Stimulated activated CD8-positive, alpha-beta memory T cell treated with anti-CD3 and anti-CD28 coated beads, Interleukin-15, amount 100 ng/mL, for 1 hour (primary cell): ENCODE results near the gene MGARP.
"Not testable (repeated sequence)": the region's sequence is repeated elsewhere in the genome, so short reads cannot be mapped to it uniquely, and the experiment has no call there.

Experiments used
- DNase-seq: peaks from one replicate; pipeline ENCODE4 v3.0.0-alpha.2; 2020; ENCODE audit warnings: low read depth

Gene MGARP

GRCh38 chr4:139295206-139295941 lies 15.3 kb upstream of the MGARP start:
- DNase-seq, result peak; percentile 100

DNA sequence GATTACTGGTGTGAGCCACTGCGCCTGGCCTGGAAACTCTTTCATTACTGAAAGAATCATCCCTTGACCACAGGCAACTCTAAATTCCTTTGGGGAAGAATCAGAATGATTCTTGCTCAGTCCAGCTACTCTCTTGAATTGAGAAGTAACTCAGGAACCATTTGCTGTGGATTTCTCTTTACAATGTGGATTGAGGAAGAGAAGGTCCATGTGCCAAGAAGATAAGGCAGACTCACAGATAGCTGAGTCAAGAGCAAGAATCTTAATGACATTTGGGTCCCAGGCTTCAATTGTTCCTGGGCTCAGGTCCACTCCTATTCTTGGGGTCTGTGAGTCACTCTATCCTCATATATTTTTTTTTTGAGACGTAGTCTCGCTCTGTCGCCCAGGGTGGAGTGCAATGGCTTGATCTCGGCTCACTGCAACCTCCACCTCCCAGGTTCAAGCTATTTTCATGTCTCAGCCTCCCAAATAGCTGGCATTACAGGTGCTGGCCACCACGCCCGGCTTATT lies 6.2 kb upstream of the MGARP start:
- no peak for DNase-seq

GRCh38 chr4:139282721-139283075 lies 2.7 kb upstream of the MGARP start:
- no peak for DNase-seq

GRCh38 chr4:139282065-139282720 lies 2.2 kb upstream of the MGARP start:
- DNase-seq, result no peak

DNA sequence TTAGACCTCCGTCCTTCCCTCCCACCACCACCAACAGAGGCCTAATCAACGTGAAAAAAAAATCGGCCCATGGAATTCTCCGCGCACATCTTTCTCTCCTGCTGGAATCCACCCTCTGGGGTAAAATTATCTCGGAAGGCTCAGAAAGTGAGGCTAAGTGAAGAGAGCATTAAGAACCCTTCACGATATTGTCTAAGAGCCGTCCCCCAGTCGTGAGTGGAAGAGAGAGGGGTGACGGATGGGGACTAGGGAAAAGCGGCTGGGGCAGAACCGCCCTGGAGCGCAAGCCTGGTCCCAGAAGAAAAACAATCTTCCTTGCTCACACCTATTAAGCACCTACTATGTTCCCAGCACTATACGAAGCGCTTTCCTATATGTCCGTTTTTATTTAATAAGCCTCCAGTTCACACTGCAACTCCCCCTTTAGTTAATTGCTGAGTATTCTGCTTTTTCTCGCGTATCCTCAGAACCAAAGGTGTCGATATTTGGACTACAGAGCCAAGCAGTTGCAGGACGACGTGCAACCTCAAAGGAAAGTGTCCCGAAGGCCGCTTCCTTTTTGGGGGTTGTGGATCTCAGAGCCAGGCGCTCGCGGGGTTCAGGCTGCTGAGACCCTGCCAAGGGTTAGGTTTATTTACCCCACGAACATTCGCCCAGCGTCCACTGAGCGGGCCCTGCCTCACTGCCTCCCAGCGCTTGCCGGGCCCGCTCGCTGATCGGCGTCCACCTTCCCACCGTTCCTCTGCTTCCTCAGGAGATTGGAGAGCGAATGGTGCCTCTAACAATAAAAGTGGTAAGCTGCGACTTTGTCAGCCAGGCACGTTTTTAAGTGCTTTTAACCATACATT lies 889 bp downstream of the MGARP start:
- no peak for DNase-seq

DNA sequence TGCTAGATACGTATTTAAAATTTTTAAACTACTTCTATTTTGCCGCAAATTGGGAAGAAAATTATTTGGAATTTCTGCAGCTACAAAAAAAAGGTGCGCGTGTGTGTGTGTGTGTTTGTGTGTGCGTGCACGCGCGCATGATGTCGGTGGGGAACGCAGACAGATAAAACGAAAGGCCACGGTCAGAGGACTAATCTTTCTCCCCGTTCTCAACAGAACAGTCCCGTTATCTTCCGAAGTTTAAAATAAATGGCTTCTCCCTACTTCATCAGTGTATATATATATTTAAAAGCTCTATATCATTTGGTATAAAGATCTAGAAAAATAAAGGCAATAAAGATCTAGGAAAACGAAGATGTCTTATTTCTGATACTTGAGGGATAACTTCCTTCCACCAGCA lies 1.5 kb downstream of the MGARP start:
- no peak for DNase-seq

DNA sequence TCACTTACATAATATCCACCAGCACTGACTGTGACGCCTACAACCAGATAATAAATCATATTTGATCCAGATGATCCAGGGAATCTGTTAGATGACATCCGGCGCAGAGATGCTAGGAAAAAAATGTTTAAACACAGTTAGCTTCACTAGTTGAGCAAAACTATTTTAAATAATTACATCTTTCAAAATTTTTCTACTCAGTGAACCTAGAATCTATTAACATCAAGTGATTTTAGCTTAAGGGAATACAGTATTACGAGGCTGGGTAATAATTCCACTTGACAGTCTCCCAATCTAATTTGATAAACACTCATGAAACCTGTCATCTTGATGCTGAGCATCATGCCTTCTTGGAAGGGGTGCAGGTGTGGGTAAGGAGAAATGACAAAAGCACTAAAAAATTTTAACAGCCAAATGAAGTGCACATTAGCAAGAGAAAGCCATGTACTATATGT lies 4.7 kb downstream of the MGARP start:
- DNase-seq, result no peak

DNA sequence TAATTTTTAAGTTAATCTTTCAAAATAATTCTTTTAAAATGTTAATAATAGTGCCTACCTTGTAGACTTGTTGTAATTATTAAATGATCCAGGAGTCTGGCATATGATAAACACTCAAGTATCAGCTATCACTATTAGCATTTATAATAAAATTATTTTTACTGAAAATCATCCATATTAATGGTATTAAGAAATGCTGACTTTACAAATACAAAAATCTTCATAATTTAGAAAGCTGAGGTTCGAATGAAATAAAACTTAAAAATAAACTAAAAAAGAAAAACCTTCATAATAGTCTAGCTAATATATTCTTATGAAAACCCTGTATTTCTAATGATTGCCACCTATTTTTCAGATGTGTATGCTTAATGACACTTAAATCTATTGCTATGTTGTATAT lies 5.2 kb downstream of the MGARP start:
- no peak for DNase-seq

GRCh38 chr4:139273835-139274234 lies 6.2 kb downstream of the MGARP start:
- no peak for DNase-seq

DNA sequence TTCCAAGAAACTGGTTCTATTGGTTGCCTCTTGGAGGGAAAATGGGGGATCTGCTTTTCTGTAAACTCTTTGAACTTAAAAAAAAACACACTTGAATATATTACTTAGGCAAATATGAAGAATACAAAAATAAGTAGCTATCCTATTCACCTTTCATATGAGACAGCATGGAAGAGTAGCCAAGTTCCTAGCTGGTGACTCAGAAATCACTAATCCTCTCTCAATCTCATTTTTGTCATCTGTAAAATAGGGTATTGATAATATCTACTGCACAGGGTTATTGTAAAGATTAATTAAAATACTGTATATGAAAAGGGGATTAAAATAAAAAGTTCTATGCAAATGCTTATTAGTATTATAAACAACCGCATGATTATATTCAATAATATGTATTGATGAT lies 12.7 kb downstream of the MGARP start:
- DNase-seq, result no peak

DNA sequence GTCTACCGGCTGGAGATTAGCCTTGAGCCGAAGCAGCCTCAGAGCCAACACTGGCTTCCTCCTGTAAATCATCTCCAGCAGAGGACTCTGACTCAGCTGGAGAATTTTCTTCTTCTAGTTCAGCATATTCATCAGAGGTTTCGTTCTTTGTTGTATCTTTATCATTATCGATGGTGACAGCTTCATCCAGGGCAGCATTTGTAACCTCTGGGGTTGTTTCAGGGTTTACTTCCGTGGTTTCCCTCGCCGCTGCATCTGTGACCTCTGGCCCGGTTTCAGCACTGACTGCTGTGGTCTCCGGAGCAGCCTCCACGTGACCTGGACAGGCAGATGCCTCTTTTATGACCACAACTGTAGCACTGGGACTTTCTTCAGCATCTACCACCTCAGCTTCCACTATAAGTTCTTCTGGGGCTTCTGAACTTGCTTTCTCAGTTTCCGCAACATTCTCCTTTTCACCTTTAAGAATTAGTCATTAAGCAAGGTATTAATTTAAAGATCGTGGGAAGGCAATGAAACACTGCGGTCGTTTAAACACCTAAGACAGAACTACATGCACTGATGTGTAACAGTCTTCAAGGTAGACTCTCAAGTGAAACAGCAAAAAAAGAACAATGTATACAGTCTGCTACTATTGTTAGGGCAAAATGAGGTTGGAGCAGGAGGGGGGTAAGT lies 13.3 kb downstream of the MGARP start:
- DNase-seq, result peak; percentile 33

DNA sequence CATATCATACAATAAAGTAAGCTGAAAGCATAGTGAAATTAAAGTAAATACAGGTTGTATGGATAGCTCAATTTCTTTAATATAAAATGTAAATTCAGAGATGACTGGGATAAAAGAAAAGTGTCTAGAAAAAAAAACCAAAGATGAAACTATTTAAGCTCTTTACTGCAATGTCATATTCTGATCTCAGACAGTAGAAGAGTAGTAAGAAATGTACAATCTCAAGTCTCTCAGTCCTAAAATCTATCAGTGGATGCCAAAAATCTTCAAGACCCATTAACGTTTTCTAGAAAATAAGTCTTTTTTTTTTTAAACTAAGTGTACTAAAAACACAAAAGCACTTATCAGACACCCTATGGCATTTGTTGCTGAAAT lies 13.8 kb downstream of the MGARP start:
- no peak for DNase-seq

DNA sequence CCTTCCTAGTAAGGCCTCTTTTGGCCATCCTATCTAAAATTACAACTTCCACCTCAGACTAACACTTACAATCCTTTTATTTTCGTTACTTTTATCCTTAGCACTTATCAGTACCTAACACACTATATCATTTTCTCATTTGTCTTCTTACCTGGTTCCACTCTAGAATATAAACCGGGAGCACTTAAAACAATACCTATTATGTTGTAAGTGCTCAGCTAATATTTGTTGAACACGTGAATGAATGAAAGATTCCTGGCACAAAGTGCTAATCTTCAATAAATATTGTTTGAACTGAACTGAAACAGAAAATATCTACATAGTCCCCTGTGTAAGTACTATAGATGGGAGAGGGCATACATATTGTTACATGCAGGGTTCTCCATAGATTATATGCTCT lies 14.4 kb downstream of the MGARP start:
- no peak for DNase-seq

- no peak for DNase-seq
Measured at GRCh38 chr4:139256349-139256748, 23.7 kb downstream of the MGARP start.

GRCh38 chr4:139255581-139255980 lies 24.4 kb downstream of the MGARP start:
- DNase-seq, result not testable (repeated sequence)

DNA sequence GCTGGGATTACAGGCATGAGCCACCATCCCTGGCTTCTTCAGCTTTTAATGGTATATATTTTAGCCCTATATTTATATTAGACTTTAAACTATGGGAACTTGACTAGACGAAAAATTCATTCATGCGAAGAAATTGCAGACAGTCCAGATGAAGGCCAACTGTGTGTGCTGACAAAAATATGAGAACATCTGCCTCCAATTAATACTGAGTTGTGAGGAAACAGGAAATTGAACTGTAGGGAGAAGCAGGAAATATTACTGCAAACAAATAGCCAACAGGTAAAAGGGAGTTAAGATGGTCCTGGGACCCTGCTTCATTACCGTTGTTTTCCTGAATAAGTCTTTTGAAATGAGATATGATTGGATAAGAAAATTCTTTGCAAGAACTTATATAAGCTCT lies 26.3 kb downstream of the MGARP start:
- no peak for DNase-seq

- DNase-seq, result no peak
Measured at GRCh38 chr4:139253046-139253445, 27.0 kb downstream of the MGARP start.

GRCh38 chr4:139247700-139248238 lies 32.3 kb downstream of the MGARP start:
- DNase-seq, result no peak

GRCh38 chr4:139247241-139247640 lies 32.8 kb downstream of the MGARP start:
- no peak for DNase-seq

DNA sequence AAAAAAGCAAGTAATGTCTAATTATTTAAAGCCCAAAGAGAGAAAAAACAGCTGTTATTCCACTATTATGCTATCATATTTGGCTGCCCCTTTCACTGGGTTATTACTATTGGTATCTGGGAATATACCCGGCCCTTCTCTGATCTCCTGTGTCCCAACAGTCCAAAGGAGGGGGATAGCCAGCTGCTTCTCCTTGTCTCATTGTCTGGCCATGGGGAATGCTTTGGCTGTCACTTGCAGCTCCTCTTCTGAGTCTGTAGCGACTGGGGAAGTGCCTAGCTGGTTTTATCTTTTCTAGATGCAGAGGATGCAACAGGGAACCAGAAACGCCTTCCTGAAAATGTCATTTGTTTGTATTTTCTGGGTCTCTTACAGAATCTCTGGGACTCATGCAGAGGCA lies 33.9 kb downstream of the MGARP start:
- DNase-seq, result no peak

DNA sequence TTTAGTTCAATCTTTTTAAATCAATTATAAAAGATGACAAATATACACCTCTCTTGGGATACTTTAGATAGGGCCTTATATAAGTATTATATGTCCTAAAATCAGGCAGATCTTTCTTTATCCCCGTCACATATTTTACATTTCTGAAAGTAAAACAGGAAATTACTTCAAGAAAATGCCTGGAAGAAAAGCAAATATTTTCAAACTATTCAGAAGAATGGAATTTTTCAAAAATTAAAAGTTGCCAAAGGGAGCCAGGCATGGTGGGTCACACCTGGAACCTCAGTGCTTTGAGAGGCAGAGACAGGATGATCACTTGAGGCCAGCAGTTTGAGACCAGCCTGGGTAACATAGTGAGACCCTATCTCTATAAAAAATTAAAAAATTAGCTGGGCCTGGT lies 34.4 kb downstream of the MGARP start:
- DNase-seq, result no peak
